Heart left ventricle (tissue), 16 donors: ENCODE measurements around the gene FNBP1. TPM values are rescaled to one million over a fixed set of nuclear protein-coding genes. Genes with fewer than 3 reads are reported as not detected.
A peak's percentile ranks its signal among the peaks of the same experiment; 100 is the strongest.

Source experiments
- ATAC-seq, 4 donors: fragments of 200-7000 bp; cut with Tn5 transposase; one replicate each; pipeline ENCODE4 v1.9.1; 2020 to 2022; ENCODE audit warnings: moderate library complexity in 4 of 4, mild to moderate bottlenecking in 3 of 4, moderate number of reproducible peaks in 1 of 4
- DNase-seq, 5 donors: peaks; one replicate each; pipeline ENCODE4 v3.0.0-alpha.2; 2020
- H3K27ac ChIP-seq, 12 donors: fragments of 200-600 bp; sonication (generic) in 4 of 12; one replicate each; pipeline versions ENCODE4 v1.5.0 to v1.8.0; 2016 to 2022; ENCODE audit warnings: mild to moderate bottlenecking in 2 of 12
- H3K27me3 ChIP-seq, 9 donors: fragments of 200-600 bp; sonication (generic) in 2 of 9; one replicate each; pipeline versions ENCODE4 v1.5.1 to v1.8.0; 2016 to 2022; ENCODE audit warnings: mild to moderate bottlenecking in 3 of 9
- H3K36me3 ChIP-seq, 9 donors: fragments of 200-600 bp; sonication (generic) in 2 of 9; one replicate each; pipeline versions ENCODE4 v1.5.0 to v1.8.0; 2018 to 2022; ENCODE audit warnings: mild to moderate bottlenecking in 2 of 9
- H3K4me1 ChIP-seq, 12 donors: fragments of 200-600 bp; sonication (generic) in 4 of 12; one replicate each; pipeline versions ENCODE4 v1.5.0 to v1.8.0; 2016 to 2022; ENCODE audit warnings: mild to moderate bottlenecking in 3 of 12
- H3K4me3 ChIP-seq, 12 donors: fragments of 200-600 bp; sonication (generic) in 4 of 12; one replicate each; pipeline versions ENCODE4 v1.5.0 to v1.8.0; 2017 to 2022; ENCODE audit warnings: mild to moderate bottlenecking in 9 of 12, moderate library complexity in 4 of 12
- H3K9me3 ChIP-seq, 12 donors: fragments of 200-600 bp; sonication (generic) in 4 of 12; one replicate each; pipeline versions ENCODE4 v1.5.0 to v1.8.0; 2016 to 2022; ENCODE audit warnings: mild to moderate bottlenecking in 1 of 12
- CTCF ChIP-seq, 12 donors: fragments of 200-600 bp; sonication (generic) in 4 of 12; IDR thresholded peaks; one replicate each; pipeline versions ENCODE4 v1.5.0 to v1.8.0; 2018 to 2022; ENCODE audit warnings: antibody characterized with exemption in 12 of 12, mild to moderate bottlenecking in 5 of 12
- POLR2A ChIP-seq, 2 donors: fragments of 450-650 bp; IDR thresholded peaks; one replicate each; pipeline ENCODE4 v1.6.1; 2017; ENCODE audit warnings: antibody characterized with exemption in 2 of 2, mild to moderate bottlenecking in 2 of 2, moderate library complexity in 2 of 2
- WGBS, 4 donors: extraction: QIAGEN DNeasy Blood & Tissue Kit in 2 of 4; methylation state at CpG; one replicate each; pipeline versions ENCODE4 v1.1.5 to v1.1.7; 2013 to 2018; 5-methylcytosine and 5-hydroxymethylcytosine counted together
- intact Hi-C, 10 donors: fragments of 100-400 bp; cut with DNase I; formaldehyde crosslinking; loops; one replicate each; pipeline versions ENCODE4 v1.11.1 to v1.14.2; 2022
- polyA plus RNA-seq, 2 donors: library from polyadenylated mRNA; stranded (reverse); fragments of 200-250 nt; gene quantifications; one replicate each; pipeline ENCODE4 v1.2.3, GENCODE V29; 2013
- total RNA-seq, 9 donors: library from RNA; depleted of rRNA in 2 of 9; stranded (reverse); fragments of >200 nt in 2 of 9; fragmentation: NEBNext Ultra II Directional in 3 of 9; extraction: Animal tissue kit (Norgen Biotek cat#: 25700) in 3 of 9; gene quantifications; one replicate each; pipeline versions ENCODE4 v1.1.0 to v1.2.4, GENCODE V29; 2016 to 2023
- donor health status: ischemic (EF 13 %, LVEDD 7.1; RV severe dilation, severe dysfunction).
- donor health status: healthy with polysubstance abuse.
- donor health status: DM: no; HTN: yes; CAD: no.
- donor health status: DM: no; HTN: no; CAD: no.
- donor health status: ischemic (EF 25% LVEDD 6.9; RV normal size, moderate dysfunction).
- donor health status: ischemic (EF 25% LVEDD 5.7; RV mildly dilated, moderate dysfunction).
- donor health status: healthy.
- donor health status: DM: yes; HTN: yes; CAD: no.
- donor health status: ischemic (EF 35%, LVEDD 5.7; RV mildly dilated, moderate dysfunction).
- donor health status: nonischemic (EF 11% LVEDD 7.7; RV severe dilation, severe dysfunction).
- donor health status: DM: yes; HTN: yes; CAD: no.
- donor health status: PGD.
- donor health status: ischemic (EF 29% LVEDD 5.4; RV normal size, mild dysfunction).
- donor health status: nonischemic (EF 23%, LVEDD 6.1; RV moderate dilation, normal function).

The FNBP1 gene
- total and polyA plus RNA-seq, 11 donors, result 6.9 to 47.3 (median 24.1) TPM

- peak in 1 of 2 donors; percentile 30 for TF ChIP-seq POLR2A (IDR thresholded peaks at IDR 0.05)
- peak in 2 of 12 donors; percentile 27 to 34 for TF ChIP-seq CTCF (IDR thresholded peaks at IDR 0.05)
- no peaks in the 10 kb centered on the region for H3K27me3 ChIP-seq
- peak in 3 of 4 donors; percentile 24 to 58 (median 43) for ATAC-seq
- no peaks in the 10 kb centered on the region for H3K9me3 ChIP-seq
- peak in 4 of 5 donors; percentile 44 to 67 (median 48) for DNase-seq
- intact Hi-C loops, result loop anchor here in 7 of 10 donors (1.0 to 10.0 kb wide), 7 partner anchors 77 to 159 kb away; no protein-coding TSS in a partner anchor
- no peaks in the 10 kb centered on the region for H3K36me3 ChIP-seq
- peak overlapping the region; percentile 89 to 97 (median 94) for H3K27ac ChIP-seq
- WGBS, 4 donors, result 19 to 23% (median 22%) methylated on average over 35 to 37 of the region's 37 CpGs
- H3K4me1 ChIP-seq, result peaks cover 0 to 60% (median 24%) of the 10 kb centered on the region in 12 donors
- peak overlapping the region; percentile 65 to 97 (median 94) for H3K4me3 ChIP-seq
Observed at GRCh38 chr9:130043654-130044623, 950 bp upstream of the FNBP1 start.

- DNase-seq (peak; percentile 34 to 78 (median 43)), ATAC-seq (peak in 2 of 4 donors; percentile 47)
- Histone ChIP-seq H3K4me1 (peaks cover 0 to 72% (median 24%) of the 10 kb centered on the region in 12 donors), H3K9me3 (no peaks in the 10 kb centered on the region), H3K4me3 (peak overlapping the region; percentile 65 to 97 (median 94)), H3K27ac (peak overlapping the region; percentile 89 to 97 (median 94)), H3K27me3 (no peaks in the 10 kb centered on the region), H3K36me3 (no peaks in the 10 kb centered on the region)
- WGBS, 4 donors, result 0 to 1% (median 1%) methylated on average over 18 to 68 of the region's 68 CpGs
- intact Hi-C loops, result loop anchor here in 7 of 10 donors (2.0 to 10.0 kb wide), 6 partner anchors 75 to 158 kb away; no protein-coding TSS in a partner anchor
- TF ChIP-seq POLR2A (IDR thresholded peaks at IDR 0.05) (no peak), CTCF (IDR thresholded peaks at IDR 0.05) (no peak)
Observed at GRCh38 chr9:130042406-130042884, 544 bp downstream of the FNBP1 start.

GRCh38 chr9:130041648-130042405, 1.2 kb downstream of the FNBP1 start:
- H3K9me3 ChIP-seq, result no peaks in the 10 kb centered on the region
- H3K4me3 ChIP-seq, result peak overlapping the region; percentile 65 to 97 (median 94)
- peak in 1 of 4 donors; percentile 2 for ATAC-seq
- H3K27me3 ChIP-seq, result no peaks in the 10 kb centered on the region
- no peak for TF ChIP-seq CTCF (IDR thresholded peaks at IDR 0.05)
- TF ChIP-seq POLR2A (IDR thresholded peaks at IDR 0.05), result peak in 1 of 2 donors; percentile 9
- intact Hi-C loops, result loop anchor here in 7 of 10 donors (2.0 to 10.0 kb wide), 6 partner anchors 75 to 157 kb away; no protein-coding TSS in a partner anchor
- WGBS, 4 donors, result 1 to 2% (median 2%) methylated on average over 30 to 31 of the region's 31 CpGs
- H3K36me3 ChIP-seq, result no peaks in the 10 kb centered on the region
- H3K27ac ChIP-seq, result peak overlapping the region; percentile 89 to 97 (median 94)
- peaks cover 0 to 78% (median 24%) of the 10 kb centered on the region in 12 donors for H3K4me1 ChIP-seq
- DNase-seq, result peak in 3 of 5 donors; percentile 21 to 68 (median 29)
